SK-N-DZ (cell line): ENCODE data around the gene SLC25A23.
A peak's percentile ranks its signal among the peaks of the same experiment; 100 is the strongest.

ENCODE experiments used
- DNase-seq: peaks from one replicate; pipeline ENCODE4 v3.0.0-alpha.2; 2015; ENCODE audit warnings: low spot score

Gene SLC25A23

DNA sequence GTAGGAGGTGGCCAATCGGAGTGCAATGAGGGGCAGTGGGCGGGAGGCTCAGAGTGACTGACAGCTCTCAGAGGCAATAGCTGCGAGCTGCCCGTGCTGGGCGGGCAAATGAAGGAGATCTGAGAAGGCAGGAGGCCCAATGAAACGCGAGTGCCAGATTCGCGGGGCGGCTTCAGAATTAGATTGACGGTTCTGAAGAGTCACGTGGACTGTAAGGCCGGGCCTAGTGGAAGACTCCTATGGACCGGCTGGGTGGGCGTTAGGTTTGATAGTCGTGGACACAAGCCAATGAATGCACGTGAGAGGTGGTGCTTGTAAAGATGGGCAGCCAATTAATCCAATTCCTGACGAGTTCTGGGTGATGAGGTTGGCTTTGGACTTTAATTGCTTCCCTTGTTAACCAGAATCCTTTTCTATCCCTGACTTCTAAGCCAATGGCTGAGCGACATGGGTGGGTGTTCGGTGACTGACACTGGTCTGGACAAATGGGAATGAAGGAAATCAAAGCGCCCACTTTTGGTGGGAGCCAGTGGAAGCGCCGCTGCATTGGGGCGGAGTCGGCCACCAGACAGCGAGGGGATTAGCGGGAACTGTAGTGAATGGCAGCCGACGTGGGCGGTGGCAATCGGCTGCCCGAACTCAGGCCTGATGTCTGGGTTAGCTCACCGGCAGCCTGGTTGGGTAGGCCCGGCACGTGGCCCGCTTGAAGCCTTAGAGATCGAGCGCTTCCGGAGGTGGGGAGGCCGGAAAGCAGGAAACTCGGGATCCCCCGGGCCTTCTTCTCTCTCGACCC lies 34.5 kb downstream of the SLC25A23 start:
- DNase-seq, result peak; percentile 100

DNA sequence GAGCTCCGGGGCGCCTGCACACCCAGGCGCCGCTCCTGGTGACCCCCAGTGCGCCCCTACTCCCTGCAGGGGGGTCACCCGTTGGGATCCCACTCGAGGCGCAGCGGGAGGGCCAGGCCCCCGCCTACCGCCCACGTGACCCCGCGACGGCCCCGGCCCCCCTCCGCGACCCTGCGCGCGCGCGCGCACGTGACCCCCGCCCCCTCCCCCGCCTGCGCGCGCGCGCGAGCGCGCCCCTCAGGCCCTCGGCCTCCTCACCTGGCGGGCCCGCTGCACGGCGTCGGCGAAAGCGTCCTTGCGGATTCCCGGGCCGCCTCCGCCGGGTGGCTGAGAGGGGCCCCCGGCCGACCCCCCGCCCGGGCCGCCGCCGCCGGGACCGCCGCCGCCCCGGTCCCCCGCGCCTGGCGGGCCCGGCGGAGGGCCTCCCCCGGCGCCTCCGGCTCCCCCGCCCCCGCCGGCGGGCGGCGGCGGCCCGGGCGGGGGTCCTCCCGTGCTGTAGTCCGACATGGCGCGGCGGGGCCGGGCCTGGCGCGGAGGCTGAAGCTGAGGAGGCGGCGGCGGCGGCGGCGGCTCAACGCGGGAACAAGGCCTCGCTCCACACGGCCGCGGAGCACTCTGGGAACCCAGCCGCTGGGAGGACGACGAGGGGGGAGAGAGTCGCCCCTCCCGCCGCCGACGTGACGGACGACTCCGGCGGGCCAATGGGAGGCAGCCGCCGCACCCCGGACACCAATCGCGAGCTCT lies 35.2 kb downstream of the SLC25A23 start, which contains the start of gene KHSRP:
KHSRP (minus strand) TSS at position 617 of the 744 bp plus-strand sequence; CDS start at position 507, 110 bp downstream.
- no peak for DNase-seq

DNA sequence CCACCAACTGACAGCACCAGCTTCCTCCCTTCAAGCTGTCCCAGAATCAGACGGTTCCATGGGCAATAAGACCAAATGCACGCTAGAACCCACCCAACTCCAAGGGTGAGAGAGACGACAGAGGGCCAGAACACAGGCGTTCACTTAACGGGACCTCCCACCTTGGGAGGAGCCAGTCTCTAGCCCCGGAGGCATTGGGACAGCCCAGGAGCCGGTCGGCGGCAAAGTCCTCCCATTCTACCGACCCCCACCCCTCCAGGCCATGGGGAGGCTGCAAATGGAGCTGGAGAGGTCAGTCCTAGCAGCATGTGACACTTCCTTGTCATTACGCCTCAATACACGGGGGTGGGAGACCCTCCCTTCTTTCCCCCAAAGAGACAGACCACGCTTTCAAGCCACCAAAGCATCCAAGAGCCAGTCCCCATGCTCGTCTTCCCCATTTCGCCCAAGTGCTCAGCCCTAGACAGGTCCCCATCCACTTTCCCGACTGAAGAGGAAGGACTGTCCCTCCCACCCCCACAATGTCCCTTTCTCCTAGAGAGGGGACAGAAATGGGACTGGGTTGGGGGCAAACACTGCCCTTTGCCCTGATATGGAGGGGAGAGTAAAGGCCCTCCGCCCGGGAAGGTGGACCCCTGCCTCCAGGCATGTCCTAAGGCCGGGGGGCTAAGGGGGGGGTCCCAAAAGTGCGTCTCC lies 35.9 kb downstream of the SLC25A23 start:
- DNase-seq, result no peak

GRCh38 chr19:6421075-6422014 lies 38.2 kb downstream of the SLC25A23 start:
- no peak for DNase-seq

DNA sequence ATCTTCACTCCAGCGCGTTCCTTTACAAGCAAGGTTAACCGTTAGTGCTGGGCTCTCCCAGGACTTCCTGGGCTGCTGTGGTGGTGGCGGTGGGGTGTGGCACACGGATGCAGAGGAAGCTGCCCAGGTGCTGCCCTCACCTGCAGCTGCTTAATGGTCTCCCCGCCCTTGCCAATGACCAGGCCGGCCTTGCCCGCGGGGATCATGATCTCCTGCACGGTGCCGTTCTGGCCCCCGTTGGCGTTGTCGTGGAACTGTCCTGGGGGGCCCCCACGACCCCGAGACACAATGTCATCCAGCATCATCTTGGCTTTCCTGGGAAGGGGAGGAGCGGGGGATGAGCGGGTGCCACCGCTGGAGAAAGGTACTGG lies 41.0 kb downstream of the SLC25A23 start:
- DNase-seq, result no peak

GRCh38 chr19:6417713-6418561 lies 41.7 kb downstream of the SLC25A23 start:
- no peak for DNase-seq

- no peak for DNase-seq
Measured at GRCh38 chr19:6416658-6417405, 42.8 kb downstream of the SLC25A23 start.

GRCh38 chr19:6415591-6416190 lies 43.9 kb downstream of the SLC25A23 start:
- DNase-seq, result no peak

- DNase-seq, result no peak
Measured at GRCh38 chr19:6414793-6415590, 44.6 kb downstream of the SLC25A23 start.

GRCh38 chr19:6413721-6414643 lies 45.6 kb downstream of the SLC25A23 start:
- no peak for DNase-seq

DNA sequence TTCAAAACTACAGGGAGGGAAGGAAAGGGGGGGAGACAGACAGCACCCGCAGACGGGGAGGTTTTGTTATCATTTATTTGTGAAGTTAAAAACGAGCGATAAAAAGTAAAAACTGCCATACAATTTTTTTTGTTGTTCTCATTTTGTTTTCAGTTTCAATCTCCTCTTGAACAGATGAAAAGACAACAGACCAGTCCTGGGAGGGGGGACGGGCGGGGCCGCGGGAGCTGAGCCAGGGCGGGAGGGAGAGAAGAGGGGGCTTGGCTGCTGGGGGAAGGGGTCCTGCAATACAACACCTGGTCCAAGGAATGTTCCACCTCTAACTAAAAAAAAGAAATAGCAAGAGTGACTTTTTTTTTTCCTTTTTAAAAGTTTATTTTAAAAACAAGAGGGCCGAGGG lies 46.3 kb downstream of the SLC25A23 start:
- DNase-seq, result no peak

DNA sequence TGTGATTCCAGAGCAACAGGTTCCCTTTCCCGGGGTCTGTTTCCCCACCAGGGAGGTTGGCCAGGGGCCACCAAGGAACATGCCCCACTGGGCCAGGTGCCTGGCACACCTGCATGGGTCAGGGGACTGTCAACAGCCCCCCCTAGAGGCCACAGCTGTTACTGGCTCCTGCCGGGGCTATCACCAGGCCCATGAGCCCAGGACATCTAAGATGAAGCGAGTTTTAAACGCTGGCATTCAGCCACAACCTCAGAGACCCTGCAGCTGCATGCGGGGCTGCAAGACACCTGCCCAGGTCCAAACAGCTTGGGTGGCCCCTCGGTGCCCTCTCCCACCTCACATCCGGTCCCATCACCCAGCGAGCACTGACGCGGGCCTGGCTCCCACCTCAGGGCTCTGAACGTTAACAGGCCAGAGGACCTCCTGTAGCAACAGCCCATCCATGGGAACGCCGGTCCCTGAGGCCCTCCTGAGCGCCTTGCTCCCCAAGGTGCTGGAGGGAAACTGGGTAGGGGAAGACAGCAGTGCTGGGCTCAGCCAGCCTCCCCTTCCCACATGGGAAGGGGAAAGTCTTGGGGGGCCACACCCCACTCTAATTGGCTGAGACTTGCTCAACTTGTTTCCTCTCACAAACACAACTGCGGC lies 47.0 kb downstream of the SLC25A23 start:
- peak; percentile 23 for DNase-seq

DNA sequence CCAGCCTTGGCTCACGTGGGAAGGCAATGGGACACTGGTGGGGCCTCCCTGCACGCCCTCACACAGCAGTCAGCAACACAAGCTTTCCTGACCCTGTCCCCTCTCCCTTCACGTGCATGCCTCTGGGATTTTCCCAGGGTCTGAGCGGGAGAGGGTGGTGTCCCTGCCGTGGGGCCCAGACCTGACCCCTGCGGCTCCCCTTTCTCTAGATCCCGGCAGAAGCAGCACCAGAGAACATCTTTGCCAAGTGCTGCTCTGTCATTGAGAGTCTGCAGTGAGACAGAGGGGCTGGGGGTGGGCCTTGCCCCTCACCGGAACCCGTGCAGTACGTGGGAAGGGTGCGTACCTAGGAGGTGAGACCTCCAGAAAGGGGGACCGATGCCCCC lies 47.5 kb downstream of the SLC25A23 start:
- no peak for DNase-seq

GRCh38 chr19:6409346-6409745 lies 50.2 kb downstream of the SLC25A23 start:
- no peak for DNase-seq

DNA sequence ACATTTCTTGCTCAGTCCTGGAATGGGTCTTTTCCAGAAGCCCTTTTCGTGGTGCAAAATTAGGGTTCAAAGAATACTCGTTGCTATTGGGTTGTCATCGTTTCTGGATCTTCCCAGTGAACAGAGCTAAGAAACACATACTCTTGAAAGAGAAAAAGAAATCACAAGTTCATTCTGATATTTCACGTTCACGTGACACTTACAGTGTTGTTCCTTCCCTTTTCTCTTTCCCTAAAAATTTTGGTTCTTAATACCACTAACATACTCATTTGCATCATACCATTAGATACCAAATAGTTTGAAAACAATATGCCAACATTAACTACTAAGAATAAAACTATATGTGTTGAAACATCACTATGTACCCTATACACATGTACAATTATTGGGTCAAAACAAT lies 53.2 kb downstream of the SLC25A23 start:
- DNase-seq, result no peak

DNA sequence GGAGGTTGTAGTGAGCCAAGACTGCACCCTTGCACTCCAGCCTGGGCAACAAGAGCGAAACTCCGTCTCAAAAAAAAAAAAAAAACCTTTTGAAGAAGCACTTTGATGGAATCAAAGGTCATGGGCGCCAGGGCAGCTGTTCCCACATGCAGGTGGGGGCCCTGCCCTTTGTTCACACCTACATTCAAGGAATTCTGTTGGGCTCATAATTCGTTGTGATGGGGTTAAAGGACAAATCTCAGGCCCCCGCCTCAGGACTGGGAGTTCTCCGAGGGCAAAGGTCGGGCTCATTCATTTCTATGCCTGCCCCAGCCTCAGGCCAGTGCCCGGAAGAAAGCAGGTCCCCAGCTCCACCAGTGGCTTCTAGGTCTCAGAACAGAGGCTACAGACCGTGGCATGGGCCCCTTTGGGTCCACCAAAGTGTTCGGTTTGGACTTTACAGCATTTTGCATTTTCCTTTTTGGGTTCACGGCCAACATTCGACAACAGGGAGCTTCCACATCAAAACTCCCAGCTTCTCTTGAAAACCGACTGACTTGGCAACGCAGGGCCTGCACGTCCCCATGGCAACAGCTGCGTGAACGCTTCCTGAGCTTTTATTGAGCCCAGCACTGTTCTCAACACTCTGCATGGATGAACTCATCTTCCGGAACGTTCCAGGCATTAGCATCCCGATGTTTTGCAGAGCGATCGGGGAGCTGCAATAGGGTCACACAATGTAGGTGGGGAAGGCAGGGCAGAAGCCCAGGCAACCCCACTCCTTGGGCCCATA lies 56.6 kb downstream of the SLC25A23 start:
- peak; percentile 43 for DNase-seq
